ENCODE data around the gene ZNF234. TPM values are rescaled to one million over a fixed set of nuclear protein-coding genes. Genes with fewer than 3 reads are reported as not detected.

The ZNF234 gene
- total and polyA plus RNA-seq, 2 of the 4 experiments (the other 2 are of a cell fraction), result 4.0 to 15.8 TPM

GRCh38 chr19:44192127-44192526 is 50.8 kb downstream of the ZNF234 start:
- H3K79me1 ChIP-seq (ENCODE audit: low read depth in 1 of 2, low read length in 2 of 2), result no peaks in the 10 kb centered on the region
- H2AFZ ChIP-seq (replicated peaks; ENCODE audit: low read length, poor library complexity), result no peak overlapping the region
- ChIA-PET CTCF (interaction anchor here (0.6 kb wide), 1 partner anchor 82 kb away, joined by 3 read pairs; no protein-coding TSS in a partner anchor), POLR2A (ENCODE audit: unreplicated experiment) (interaction anchor here (0.9 kb wide), 1 partner anchor 10 kb away, joined by 3 read pairs; no protein-coding TSS in a partner anchor)
- no peak overlapping the region for H3K4me3 ChIP-seq (ENCODE audit: insufficient read depth, low read depth, low read length)
- H2BK20ac ChIP-seq (ENCODE audit: low read depth, low read length), result no peak overlapping the region
- intact Hi-C loops (cut with micrococcal nuclease) (no loop called here), dilution Hi-C loops (cut with HindIII; ENCODE audit: low sequenced_read_pairs, unreplicated experiment) (no loop called here), in situ Hi-C loops (cut with MboI; ENCODE audit: low sequenced_read_pairs) (no loop called here)
- H2BK120ac ChIP-seq (ENCODE audit: low read depth, low read length), result no peak overlapping the region
- H3K4me2 ChIP-seq (ENCODE audit: low read depth, low read length), result no peak overlapping the region
- H4K91ac ChIP-seq (ENCODE audit: insufficient read depth, low read depth, low read length), result no peak overlapping the region
- no peaks in the 10 kb centered on the region for H3K9me1 ChIP-seq (ENCODE audit: insufficient read depth, low read length)
- H3K18ac ChIP-seq (ENCODE audit: low read depth, low read length), result no peak overlapping the region
- no peak overlapping the region for H3K9ac ChIP-seq (ENCODE audit: low read depth, low read length)
- BruUV-seq (replicated peaks), result no TSS peak
- H3K36me3 ChIP-seq (ENCODE audit: control insufficient read depth, insufficient read depth, low read length), result no peaks in the 10 kb centered on the region
- DNase-seq (no peak), ATAC-seq (ENCODE audit: low read depth) (no peak)
- TF ChIP-seq MAZ (IDR thresholded peaks at IDR 0.05; ENCODE audit: borderline replicate concordance, low read depth, low read length) (no peak), CHD1 (IDR thresholded peaks at IDR 0.05; ENCODE audit: low read depth, low read length) (no peak), RAD21 (IDR thresholded peaks at IDR 0.05; ENCODE audit: low read length) (no peak), CEBPB (IDR thresholded peaks at IDR 0.05; ENCODE audit: low read depth, low read length) (no peak), SMC3 (IDR thresholded peaks at IDR 0.05; ENCODE audit: low read depth, low read length) (no peak), FOS (IDR thresholded peaks at IDR 0.05; ENCODE audit: low read depth, low read length) (no peak), RFX5 (IDR thresholded peaks at IDR 0.05; ENCODE audit: low read depth, low read length) (no peak), NFE2L2 (IDR thresholded peaks at IDR 0.05; ENCODE audit: low read depth, low read length) (no peak), ELK1 (IDR thresholded peaks at IDR 0.05; ENCODE audit: borderline replicate concordance, low read depth, low read length) (no peak), POLR2A (IDR thresholded peaks at IDR 0.05; ENCODE audit: low read depth, low read length) (no peak), BHLHE40 (IDR thresholded peaks at IDR 0.05; ENCODE audit: low read depth, low read length) (no peak), MAFK (IDR thresholded peaks at IDR 0.05; ENCODE audit: low read depth, low read length) (no peak), USF2 (IDR thresholded peaks at IDR 0.05; ENCODE audit: low read depth, low read length) (no peak), MXI1 (IDR thresholded peaks at IDR 0.05; ENCODE audit: borderline replicate concordance, low read depth, low read length) (no peak), RCOR1 (IDR thresholded peaks at IDR 0.05; ENCODE audit: insufficient replicate concordance, low read length) (no peak)
- TF ChIP-seq, protein P1, sequence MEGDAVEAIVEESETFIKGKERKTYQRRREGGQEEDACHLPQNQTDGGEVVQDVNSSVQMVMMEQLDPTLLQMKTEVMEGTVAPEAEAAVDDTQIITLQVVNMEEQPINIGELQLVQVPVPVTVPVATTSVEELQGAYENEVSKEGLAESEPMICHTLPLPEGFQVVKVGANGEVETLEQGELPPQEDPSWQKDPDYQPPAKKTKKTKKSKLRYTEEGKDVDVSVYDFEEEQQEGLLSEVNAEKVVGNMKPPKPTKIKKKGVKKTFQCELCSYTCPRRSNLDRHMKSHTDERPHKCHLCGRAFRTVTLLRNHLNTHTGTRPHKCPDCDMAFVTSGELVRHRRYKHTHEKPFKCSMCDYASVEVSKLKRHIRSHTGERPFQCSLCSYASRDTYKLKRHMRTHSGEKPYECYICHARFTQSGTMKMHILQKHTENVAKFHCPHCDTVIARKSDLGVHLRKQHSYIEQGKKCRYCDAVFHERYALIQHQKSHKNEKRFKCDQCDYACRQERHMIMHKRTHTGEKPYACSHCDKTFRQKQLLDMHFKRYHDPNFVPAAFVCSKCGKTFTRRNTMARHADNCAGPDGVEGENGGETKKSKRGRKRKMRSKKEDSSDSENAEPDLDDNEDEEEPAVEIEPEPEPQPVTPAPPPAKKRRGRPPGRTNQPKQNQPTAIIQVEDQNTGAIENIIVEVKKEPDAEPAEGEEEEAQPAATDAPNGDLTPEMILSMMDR (conservative IDR thresholded peaks at IDR 0.05; ENCODE audit: low read depth, low read length), result no peak
- no peak overlapping the region for H4K8ac ChIP-seq (ENCODE audit: low read depth in 2 of 2, low read length in 2 of 2)
- no peak overlapping the region for H3K4ac ChIP-seq (ENCODE audit: low read depth, low read length)
- H2AK5ac ChIP-seq (ENCODE audit: low read depth, low read length), result no peak overlapping the region
- H3K27me3 ChIP-seq (ENCODE audit: control insufficient read depth, insufficient read depth, low read length), result no peaks in the 10 kb centered on the region
- no peaks in the 10 kb centered on the region for H4K20me1 ChIP-seq (ENCODE audit: insufficient read depth, low read length)
- H3K27ac ChIP-seq (ENCODE audit: insufficient read depth, low read length), result no peak overlapping the region
- no peak overlapping the region for H2AK9ac ChIP-seq (replicated peaks; ENCODE audit: low read depth, low read length, poor library complexity)
- no CpG with 5 or more reads among the region's 5 CpGs for WGBS, 2 experiments (ENCODE audit: extremely low coverage in 2 of 2, insufficient read length in 1 of 2)
- no peak overlapping the region for H3K23ac ChIP-seq (ENCODE audit: low read depth, low read length)
- no peak overlapping the region for H4K5ac ChIP-seq (ENCODE audit: low read depth, low read length)
- no peak overlapping the region for H3K14ac ChIP-seq (replicated peaks; ENCODE audit: low read depth, low read length)
- H3K56ac ChIP-seq (ENCODE audit: extremely low read depth, insufficient read depth, low read length), result no peak overlapping the region
- no peak overlapping the region for H2BK5ac ChIP-seq (ENCODE audit: low read depth, low read length, poor library complexity, severe bottlenecking)
- H3K9me3 ChIP-seq (ENCODE audit: control insufficient read depth, insufficient read depth, low read length), result no peaks in the 10 kb centered on the region
- no peaks in the 10 kb centered on the region for H3K4me1 ChIP-seq (ENCODE audit: control insufficient read depth, insufficient read depth, low read length)
- no peak overlapping the region for H2BK15ac ChIP-seq (ENCODE audit: low read depth, low read length)

Data from IMR-90 (cell line).